Measurements from ENCODE around the gene GADL1.

GADL1 gene

GRCh38 chr3:30766522-30766921 is 127.9 kb downstream of the GADL1 start:
- Histone ChIP-seq H3K23ac (ENCODE audit: low read length in 2 of 2) (no peak overlapping the region), H3K4ac (ENCODE audit: low read depth in 1 of 2, low read length in 2 of 2) (no peak overlapping the region), H3K27ac (ENCODE audit: low read length, poor library complexity, severe bottlenecking) (no peak overlapping the region), H2BK15ac (ENCODE audit: low read depth, poor library complexity, severe bottlenecking) (no peak overlapping the region), H3K14ac (ENCODE audit: low read length in 2 of 2) (no peak overlapping the region), H3K36me3 (ENCODE audit: control insufficient read depth in 1 of 2, insufficient read depth in 2 of 2, low read depth in 1 of 2, low read length in 2 of 2) (no peaks in the 10 kb centered on the region), H4K91ac (ENCODE audit: low read length) (no peak overlapping the region), H3K18ac (ENCODE audit: low read depth in 1 of 2, low read length in 2 of 2) (no peak overlapping the region), H3K4me3 (ENCODE audit: insufficient read depth in 1 of 2, low read depth in 1 of 2, low read length in 2 of 2) (no peak overlapping the region), H3K4me1 (ENCODE audit: control insufficient read depth, insufficient read depth, low read depth, low read length) (peaks cover 2% of the 10 kb centered on the region), H3K9me3 (ENCODE audit: control insufficient read depth, low read length) (no peaks in the 10 kb centered on the region), H2AK5ac (ENCODE audit: low read length, severe bottlenecking) (no peak overlapping the region), H4K8ac (ENCODE audit: low read length) (no peak overlapping the region), H2BK120ac (ENCODE audit: low read depth, low read length) (no peak overlapping the region), H2BK12ac (ENCODE audit: low read length in 2 of 2) (no peak overlapping the region), H3K27me3 (ENCODE audit: control insufficient read depth in 1 of 2, insufficient read depth in 1 of 2, low read length in 2 of 2) (no peaks in the 10 kb centered on the region), H3K79me1 (replicated peaks; ENCODE audit: low read length, poor library complexity, severe bottlenecking) (no peaks in the 10 kb centered on the region), H2BK5ac (ENCODE audit: low read depth, low read length, poor library complexity, severe bottlenecking) (no peak overlapping the region), H3K9ac (ENCODE audit: low read length) (no peak overlapping the region), H2AFZ (ENCODE audit: low read depth, low read length) (no peak overlapping the region), H3K4me2 (ENCODE audit: low read length, poor library complexity, severe bottlenecking) (no peak overlapping the region)
- DNase-seq = no peak

- H4K8ac ChIP-seq (ENCODE audit: low read length) = no peak overlapping the region
- H2BK15ac ChIP-seq (ENCODE audit: low read depth, poor library complexity, severe bottlenecking) = no peak overlapping the region
- no peak overlapping the region for H2AFZ ChIP-seq (ENCODE audit: low read depth, low read length)
- no peak overlapping the region for H3K14ac ChIP-seq (ENCODE audit: low read length in 2 of 2)
- no peak for DNase-seq
- H3K79me1 ChIP-seq (replicated peaks; ENCODE audit: low read length, poor library complexity, severe bottlenecking) = no peaks in the 10 kb centered on the region
- H3K27me3 ChIP-seq (ENCODE audit: control insufficient read depth in 1 of 2, insufficient read depth in 1 of 2, low read length in 2 of 2) = no peaks in the 10 kb centered on the region
- no peaks in the 10 kb centered on the region for H3K4me1 ChIP-seq (ENCODE audit: control insufficient read depth, insufficient read depth, low read depth, low read length)
- H2AK5ac ChIP-seq (ENCODE audit: low read length, severe bottlenecking) = no peak overlapping the region
- no peak overlapping the region for H3K27ac ChIP-seq (ENCODE audit: low read length, poor library complexity, severe bottlenecking)
- H2BK12ac ChIP-seq (ENCODE audit: low read length in 2 of 2) = no peak overlapping the region
- no peak overlapping the region for H3K4me2 ChIP-seq (ENCODE audit: low read length, poor library complexity, severe bottlenecking)
- H3K4ac ChIP-seq (ENCODE audit: low read depth in 1 of 2, low read length in 2 of 2) = no peak overlapping the region
- WGBS = 96% methylated on average over 3 of the region's 4 CpGs
- no peak overlapping the region for H3K4me3 ChIP-seq (ENCODE audit: insufficient read depth in 1 of 2, low read depth in 1 of 2, low read length in 2 of 2)
- no peak overlapping the region for H2BK120ac ChIP-seq (ENCODE audit: low read depth, low read length)
- no peaks in the 10 kb centered on the region for H3K9me3 ChIP-seq (ENCODE audit: control insufficient read depth, low read length)
- H4K91ac ChIP-seq (ENCODE audit: low read length) = no peak overlapping the region
- H3K23ac ChIP-seq (ENCODE audit: low read length in 2 of 2) = no peak overlapping the region
- H3K18ac ChIP-seq (ENCODE audit: low read depth in 1 of 2, low read length in 2 of 2) = no peak overlapping the region
- no peak overlapping the region for H3K9ac ChIP-seq (ENCODE audit: low read length)
- no peak overlapping the region for H2BK5ac ChIP-seq (ENCODE audit: low read depth, low read length, poor library complexity, severe bottlenecking)
- no peaks in the 10 kb centered on the region for H3K36me3 ChIP-seq (ENCODE audit: control insufficient read depth in 1 of 2, insufficient read depth in 2 of 2, low read depth in 1 of 2, low read length in 2 of 2)
These were observed 129.6 kb downstream of the GADL1 start for GRCh38 chr3:30764891-30765290.

- no peak overlapping the region for H2BK5ac ChIP-seq (ENCODE audit: low read depth, low read length, poor library complexity, severe bottlenecking)
- H3K36me3 ChIP-seq (ENCODE audit: control insufficient read depth in 1 of 2, insufficient read depth in 2 of 2, low read depth in 1 of 2, low read length in 2 of 2) = no peaks in the 10 kb centered on the region
- H2AK5ac ChIP-seq (ENCODE audit: low read length, severe bottlenecking) = no peak overlapping the region
- H2AFZ ChIP-seq (ENCODE audit: low read depth, low read length) = no peak overlapping the region
- no peaks in the 10 kb centered on the region for H3K9me3 ChIP-seq (ENCODE audit: control insufficient read depth, low read length)
- H3K9ac ChIP-seq (ENCODE audit: low read length) = no peak overlapping the region
- H2BK12ac ChIP-seq (ENCODE audit: low read length in 2 of 2) = no peak overlapping the region
- WGBS = 68% methylated on average over 2 of the region's 3 CpGs
- H3K4me1 ChIP-seq (ENCODE audit: control insufficient read depth, insufficient read depth, low read depth, low read length) = no peaks in the 10 kb centered on the region
- H4K8ac ChIP-seq (ENCODE audit: low read length) = no peak overlapping the region
- H3K14ac ChIP-seq (ENCODE audit: low read length in 2 of 2) = no peak overlapping the region
- no peak overlapping the region for H3K4me3 ChIP-seq (ENCODE audit: insufficient read depth in 1 of 2, low read depth in 1 of 2, low read length in 2 of 2)
- H2BK15ac ChIP-seq (ENCODE audit: low read depth, poor library complexity, severe bottlenecking) = no peak overlapping the region
- H3K27me3 ChIP-seq (ENCODE audit: control insufficient read depth in 1 of 2, insufficient read depth in 1 of 2, low read length in 2 of 2) = no peaks in the 10 kb centered on the region
- H3K18ac ChIP-seq (ENCODE audit: low read depth in 1 of 2, low read length in 2 of 2) = no peak overlapping the region
- no peak overlapping the region for H3K4me2 ChIP-seq (ENCODE audit: low read length, poor library complexity, severe bottlenecking)
- H3K4ac ChIP-seq (ENCODE audit: low read depth in 1 of 2, low read length in 2 of 2) = no peak overlapping the region
- H4K91ac ChIP-seq (ENCODE audit: low read length) = no peak overlapping the region
- H3K79me1 ChIP-seq (replicated peaks; ENCODE audit: low read length, poor library complexity, severe bottlenecking) = no peaks in the 10 kb centered on the region
- no peak overlapping the region for H2BK120ac ChIP-seq (ENCODE audit: low read depth, low read length)
- no peak overlapping the region for H3K27ac ChIP-seq (ENCODE audit: low read length, poor library complexity, severe bottlenecking)
- H3K23ac ChIP-seq (ENCODE audit: low read length in 2 of 2) = no peak overlapping the region
- DNase-seq = no peak
These were observed 130.2 kb downstream of the GADL1 start for GRCh38 chr3:30764281-30764680.

GRCh38 chr3:30761374-30761773 is 133.1 kb downstream of the GADL1 start:
- no peak for DNase-seq
- Histone ChIP-seq H3K23ac (ENCODE audit: low read length in 2 of 2) (no peak overlapping the region), H3K4me1 (ENCODE audit: control insufficient read depth, insufficient read depth, low read depth, low read length) (no peaks in the 10 kb centered on the region), H2BK120ac (ENCODE audit: low read depth, low read length) (no peak overlapping the region), H3K18ac (ENCODE audit: low read depth in 1 of 2, low read length in 2 of 2) (no peak overlapping the region), H2AFZ (ENCODE audit: low read depth, low read length) (no peak overlapping the region), H3K9ac (ENCODE audit: low read length) (no peak overlapping the region), H3K79me1 (replicated peaks; ENCODE audit: low read length, poor library complexity, severe bottlenecking) (no peaks in the 10 kb centered on the region), H3K4me2 (ENCODE audit: low read length, poor library complexity, severe bottlenecking) (no peak overlapping the region), H4K91ac (ENCODE audit: low read length) (no peak overlapping the region), H2BK15ac (ENCODE audit: low read depth, poor library complexity, severe bottlenecking) (no peak overlapping the region), H3K14ac (ENCODE audit: low read length in 2 of 2) (no peak overlapping the region), H3K27me3 (ENCODE audit: control insufficient read depth in 1 of 2, insufficient read depth in 1 of 2, low read length in 2 of 2) (no peaks in the 10 kb centered on the region), H4K8ac (ENCODE audit: low read length) (no peak overlapping the region), H3K27ac (ENCODE audit: low read length, poor library complexity, severe bottlenecking) (no peak overlapping the region), H3K4me3 (ENCODE audit: insufficient read depth in 1 of 2, low read depth in 1 of 2, low read length in 2 of 2) (no peak overlapping the region), H2BK12ac (ENCODE audit: low read length in 2 of 2) (no peak overlapping the region), H3K36me3 (ENCODE audit: control insufficient read depth in 1 of 2, insufficient read depth in 2 of 2, low read depth in 1 of 2, low read length in 2 of 2) (no peaks in the 10 kb centered on the region), H3K9me3 (ENCODE audit: control insufficient read depth, low read length) (no peaks in the 10 kb centered on the region), H3K4ac (ENCODE audit: low read depth in 1 of 2, low read length in 2 of 2) (no peak overlapping the region), H2AK5ac (ENCODE audit: low read length, severe bottlenecking) (no peak overlapping the region), H2BK5ac (ENCODE audit: low read depth, low read length, poor library complexity, severe bottlenecking) (no peak overlapping the region)
- 94% methylated on average over 3 of the region's 3 CpGs for WGBS

All from mesenchymal stem cell (in vitro differentiated cells and primary cell).